ENCODE data around the gene ADAM15.

The ADAM15 gene

GRCh38 chr1:155086856-155087535 lies 35.9 kb downstream of the ADAM15 start:
- DNase-seq (ENCODE audit: low spot score) = no peak

DNA sequence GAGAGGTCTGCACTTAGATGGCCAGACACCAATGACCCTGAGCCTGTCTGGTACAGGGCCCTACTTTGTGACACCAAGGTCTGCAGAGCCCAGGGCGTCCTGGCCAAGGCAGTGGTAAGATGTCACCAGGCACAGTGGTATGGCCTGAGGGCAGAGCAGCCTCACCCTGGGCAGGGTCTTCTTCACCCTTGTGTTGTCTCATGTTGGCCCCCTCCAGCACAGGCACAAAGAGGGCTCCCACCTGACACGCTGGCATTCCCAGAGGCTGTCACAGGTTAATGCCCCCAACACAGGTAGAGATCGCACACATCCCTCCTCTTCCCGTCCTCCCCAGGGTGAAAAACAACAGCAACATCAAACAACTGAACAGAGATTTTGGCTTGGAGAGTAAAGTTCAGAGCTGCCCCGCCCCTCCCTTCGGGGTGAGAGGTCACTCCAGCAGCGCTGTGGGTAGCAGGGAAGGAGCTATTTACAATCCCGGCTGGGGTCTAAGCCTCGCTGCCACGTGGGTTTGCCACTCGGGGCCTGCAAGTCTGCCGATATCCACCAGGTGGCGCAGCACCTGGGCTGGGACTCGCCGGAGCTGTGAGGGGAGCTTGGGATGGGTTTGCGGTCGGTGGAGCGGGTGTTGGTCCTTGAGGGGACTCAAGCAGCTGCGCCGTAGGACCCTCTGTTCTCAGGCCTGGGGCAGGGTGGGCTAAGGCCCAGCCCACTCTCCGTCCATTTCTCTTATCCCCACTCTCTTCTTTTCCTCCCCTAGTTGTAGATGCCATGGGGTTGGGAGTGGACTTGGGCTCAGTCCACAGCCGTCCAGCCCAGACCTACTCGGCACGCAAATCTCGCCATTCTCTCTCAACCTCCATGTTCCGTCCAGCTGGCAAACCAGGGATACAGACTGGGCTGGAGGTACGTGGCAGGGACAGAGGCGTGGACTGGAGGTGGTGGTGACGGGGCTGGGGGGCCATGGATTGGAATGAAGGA lies 40.2 kb downstream of the ADAM15 start:
- peak; percentile 79 for DNase-seq (ENCODE audit: low spot score)

GRCh38 chr1:155092131-155092530 lies 41.0 kb downstream of the ADAM15 start:
- no peak for DNase-seq (ENCODE audit: low spot score)

DNA sequence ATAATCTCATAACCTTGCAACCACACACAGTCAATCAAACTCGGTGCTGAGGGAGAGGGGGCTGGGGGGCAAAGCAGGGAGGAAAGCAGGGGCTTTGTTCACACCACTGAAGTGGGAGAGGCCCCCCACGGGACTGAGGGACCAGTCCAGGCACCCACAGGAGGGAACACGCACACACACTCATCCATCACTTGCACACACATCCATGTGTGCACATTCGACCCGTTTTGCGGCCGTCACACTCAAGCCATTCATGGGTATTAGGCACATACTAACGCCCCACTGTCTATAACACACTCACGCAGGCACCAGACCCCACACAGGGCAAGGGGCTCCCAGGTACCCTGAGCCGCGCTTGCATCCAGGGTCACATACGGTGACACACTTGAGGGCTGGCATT lies 41.5 kb downstream of the ADAM15 start:
- DNase-seq (ENCODE audit: low spot score) = no peak

DNA sequence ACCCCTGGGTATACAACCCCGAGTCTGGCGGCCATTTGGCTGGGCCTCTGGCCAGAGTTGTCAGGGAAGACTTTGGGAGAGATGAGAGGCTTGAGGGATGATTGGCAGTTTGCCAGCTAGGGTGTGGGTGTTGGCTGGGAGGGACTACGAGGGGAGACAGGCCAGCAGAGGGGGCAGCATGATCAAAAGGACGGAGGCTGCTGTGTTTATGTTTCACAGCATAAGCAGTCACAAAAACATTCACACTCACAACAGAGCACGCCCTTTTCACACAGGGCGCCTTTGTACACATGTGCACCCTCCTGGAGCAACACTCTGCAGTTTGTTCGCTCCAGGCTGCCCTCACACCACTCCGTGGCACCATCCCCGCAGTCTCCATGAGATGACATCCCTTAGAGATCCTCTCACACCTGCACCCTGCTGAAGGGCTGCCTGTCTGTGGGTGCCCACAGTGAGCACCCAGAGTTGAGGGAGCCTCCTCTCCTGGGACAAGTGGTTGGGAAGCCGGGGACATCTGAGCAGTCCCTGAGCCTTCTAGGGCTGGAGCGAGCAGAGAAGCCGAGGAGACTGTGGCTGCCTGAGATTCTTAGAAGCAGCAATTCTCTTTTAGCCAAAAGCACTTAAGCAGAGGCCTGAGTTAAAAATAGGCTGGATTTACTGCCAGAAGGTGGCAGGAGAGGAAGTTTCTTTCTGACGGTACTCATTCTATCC lies 43.0 kb downstream of the ADAM15 start:
- DNase-seq (ENCODE audit: low spot score) = peak; percentile 78

- DNase-seq (ENCODE audit: low spot score) = no peak
These were observed 43.5 kb downstream of the ADAM15 start for GRCh38 chr1:155094622-155094948.

- DNase-seq (ENCODE audit: low spot score) = no peak
These were observed 48.2 kb downstream of the ADAM15 start for GRCh38 chr1:155099331-155099730.

GRCh38 chr1:155103325-155103724 lies 52.2 kb downstream of the ADAM15 start:
- no peak for DNase-seq (ENCODE audit: low spot score)

- DNase-seq (ENCODE audit: low spot score) = no peak
These were observed 53.8 kb downstream of the ADAM15 start for GRCh38 chr1:155104605-155105534.

DNA sequence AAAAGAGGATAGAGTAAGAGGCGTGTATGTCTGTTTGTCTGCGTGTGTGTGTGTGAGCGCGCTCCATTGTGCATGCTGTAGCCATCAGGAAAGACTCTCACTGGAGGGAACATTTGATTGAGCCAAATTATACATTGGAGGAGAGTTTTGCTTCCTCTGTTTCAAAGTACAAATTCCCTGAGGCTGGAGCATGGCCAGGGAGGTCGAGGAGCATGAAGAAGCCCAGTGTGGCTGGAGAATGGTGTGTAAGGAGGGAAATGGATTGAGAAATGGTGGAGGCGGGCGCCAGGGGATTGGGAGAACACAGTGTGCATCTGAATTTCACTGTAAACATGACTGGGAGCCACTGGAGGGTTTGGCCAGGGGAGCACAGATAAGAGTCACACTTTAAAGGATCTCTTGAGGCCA lies 54.5 kb downstream of the ADAM15 start:
- no peak for DNase-seq (ENCODE audit: low spot score)

DNA sequence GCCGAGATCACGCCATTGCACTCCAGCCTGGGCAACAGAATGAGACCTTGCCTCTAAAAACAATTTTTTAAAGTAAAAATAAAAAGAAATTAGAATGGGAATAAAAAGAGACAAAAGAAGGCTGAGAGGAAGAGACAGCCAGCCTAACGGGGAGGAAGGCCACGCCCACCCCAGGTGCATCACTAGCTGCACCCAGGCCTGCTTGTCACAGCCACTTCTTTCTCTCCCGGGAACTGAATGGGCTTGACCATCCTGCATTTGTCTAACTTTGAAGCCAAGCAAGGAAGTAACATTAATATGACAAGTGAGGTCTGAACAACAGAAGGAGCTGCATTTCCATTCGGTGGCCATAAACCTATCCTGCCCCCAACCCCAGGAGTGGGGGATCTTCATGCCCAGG lies 55.7 kb downstream of the ADAM15 start:
- DNase-seq (ENCODE audit: low spot score) = no peak

- no peak for DNase-seq (ENCODE audit: low spot score)
These were observed 56.5 kb downstream of the ADAM15 start for GRCh38 chr1:155107309-155108264.

GRCh38 chr1:155108296-155108695 lies 57.2 kb downstream of the ADAM15 start:
- DNase-seq (ENCODE audit: low spot score) = no peak

- DNase-seq (ENCODE audit: low spot score) = peak; percentile 48
These were observed 59.3 kb downstream of the ADAM15 start for GRCh38 chr1:155110381-155110780.

GRCh38 chr1:155110826-155111225 lies 59.7 kb downstream of the ADAM15 start:
- no peak for DNase-seq (ENCODE audit: low spot score)
